Measurements from ENCODE around the gene EPRS1. TPM values are rescaled to one million over a fixed set of nuclear protein-coding genes. Genes with fewer than 3 reads are reported as not detected.

EPRS1 gene
- total and polyA plus RNA-seq, 2 of the 13 experiments (the other 11 are each of a cell fraction or from before 2014, with no cell fraction given), result 86.1 to 124 TPM

DNA sequence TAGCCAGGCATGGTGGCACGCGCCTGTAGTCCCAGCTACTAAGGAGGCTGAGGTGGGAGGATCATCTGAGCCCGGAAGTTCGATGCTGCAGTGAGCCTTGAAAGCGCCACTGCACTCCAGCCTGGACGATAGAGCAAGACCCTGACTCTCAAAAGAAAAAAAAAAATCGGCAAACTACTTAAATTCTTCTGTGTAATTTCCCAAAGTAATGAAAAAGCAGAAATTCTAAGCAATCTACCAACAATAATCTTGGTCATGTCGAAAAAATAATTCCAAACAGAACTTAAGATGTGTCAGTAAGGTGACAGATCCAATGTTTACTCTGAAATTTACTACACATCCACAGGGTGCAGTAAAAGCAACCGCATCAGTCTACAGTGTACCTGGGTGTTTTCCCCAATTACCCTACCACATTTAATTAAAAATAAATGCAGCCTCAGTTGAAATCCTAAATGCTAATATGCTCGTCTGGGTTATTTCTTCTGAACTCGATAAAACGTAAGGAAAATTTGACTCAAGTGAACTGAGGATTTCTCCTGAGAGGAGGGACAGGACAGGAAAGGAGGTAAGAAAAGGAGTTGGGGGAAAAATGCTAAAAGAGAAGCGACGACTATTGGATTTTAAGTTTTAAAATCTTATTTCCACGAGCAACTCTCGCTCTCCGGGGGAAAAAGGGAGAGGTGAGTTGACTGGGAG, 801 bp downstream of the EPRS1 start (continued):
- TF ChIP-seq, protein P1, sequence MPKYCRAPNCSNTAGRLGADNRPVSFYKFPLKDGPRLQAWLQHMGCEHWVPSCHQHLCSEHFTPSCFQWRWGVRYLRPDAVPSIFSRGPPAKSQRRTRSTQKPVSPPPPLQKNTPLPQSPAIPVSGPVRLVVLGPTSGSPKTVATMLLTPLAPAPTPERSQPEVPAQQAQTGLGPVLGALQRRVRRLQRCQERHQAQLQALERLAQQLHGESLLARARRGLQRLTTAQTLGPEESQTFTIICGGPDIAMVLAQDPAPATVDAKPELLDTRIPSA (CRISPR knock-in tag; IDR thresholded peaks at IDR 0.05; ENCODE audit: borderline replicate concordance), result peak; percentile 10; the same call in 1 of the 2 replicates
- 0 out of 2 replicates have a peak, but pooled peaks have one; percentile 19 for TF ChIP-seq ZBTB20 (CRISPR knock-in tag; IDR thresholded peaks at IDR 0.05; ENCODE audit: borderline replicate concordance, low read depth)
- no peak for TF ChIP-seq SIX1 (CRISPR knock-in tag; IDR thresholded peaks at IDR 0.05; ENCODE audit: borderline replicate concordance)
- TF ChIP-seq JUND (CRISPR knock-in tag; IDR thresholded peaks at IDR 0.05), result no peak
- TF ChIP-seq, protein P2, sequence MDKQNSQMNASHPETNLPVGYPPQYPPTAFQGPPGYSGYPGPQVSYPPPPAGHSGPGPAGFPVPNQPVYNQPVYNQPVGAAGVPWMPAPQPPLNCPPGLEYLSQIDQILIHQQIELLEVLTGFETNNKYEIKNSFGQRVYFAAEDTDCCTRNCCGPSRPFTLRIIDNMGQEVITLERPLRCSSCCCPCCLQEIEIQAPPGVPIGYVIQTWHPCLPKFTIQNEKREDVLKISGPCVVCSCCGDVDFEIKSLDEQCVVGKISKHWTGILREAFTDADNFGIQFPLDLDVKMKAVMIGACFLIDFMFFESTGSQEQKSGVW (CRISPR knock-in tag; IDR thresholded peaks at IDR 0.05; ENCODE audit: borderline replicate concordance), result no peak
- TF ChIP-seq, protein P3, sequence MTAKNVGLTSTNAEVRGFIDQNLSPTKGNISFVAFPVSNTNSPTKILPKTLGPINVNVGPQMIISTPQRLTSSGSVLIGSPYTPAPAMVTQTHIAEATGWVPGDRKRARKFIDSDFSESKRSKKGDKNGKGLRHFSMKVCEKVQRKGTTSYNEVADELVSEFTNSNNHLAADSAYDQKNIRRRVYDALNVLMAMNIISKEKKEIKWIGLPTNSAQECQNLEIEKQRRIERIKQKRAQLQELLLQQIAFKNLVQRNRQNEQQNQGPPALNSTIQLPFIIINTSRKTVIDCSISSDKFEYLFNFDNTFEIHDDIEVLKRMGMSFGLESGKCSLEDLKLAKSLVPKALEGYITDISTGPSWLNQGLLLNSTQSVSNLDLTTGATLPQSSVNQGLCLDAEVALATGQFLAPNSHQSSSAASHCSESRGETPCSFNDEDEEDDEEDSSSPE (CRISPR knock-in tag; IDR thresholded peaks at IDR 0.05), result no peak
- TF ChIP-seq KLF15 (CRISPR knock-in tag; IDR thresholded peaks at IDR 0.05; ENCODE audit: borderline replicate concordance), result no peak
- TF ChIP-seq, protein P4, sequence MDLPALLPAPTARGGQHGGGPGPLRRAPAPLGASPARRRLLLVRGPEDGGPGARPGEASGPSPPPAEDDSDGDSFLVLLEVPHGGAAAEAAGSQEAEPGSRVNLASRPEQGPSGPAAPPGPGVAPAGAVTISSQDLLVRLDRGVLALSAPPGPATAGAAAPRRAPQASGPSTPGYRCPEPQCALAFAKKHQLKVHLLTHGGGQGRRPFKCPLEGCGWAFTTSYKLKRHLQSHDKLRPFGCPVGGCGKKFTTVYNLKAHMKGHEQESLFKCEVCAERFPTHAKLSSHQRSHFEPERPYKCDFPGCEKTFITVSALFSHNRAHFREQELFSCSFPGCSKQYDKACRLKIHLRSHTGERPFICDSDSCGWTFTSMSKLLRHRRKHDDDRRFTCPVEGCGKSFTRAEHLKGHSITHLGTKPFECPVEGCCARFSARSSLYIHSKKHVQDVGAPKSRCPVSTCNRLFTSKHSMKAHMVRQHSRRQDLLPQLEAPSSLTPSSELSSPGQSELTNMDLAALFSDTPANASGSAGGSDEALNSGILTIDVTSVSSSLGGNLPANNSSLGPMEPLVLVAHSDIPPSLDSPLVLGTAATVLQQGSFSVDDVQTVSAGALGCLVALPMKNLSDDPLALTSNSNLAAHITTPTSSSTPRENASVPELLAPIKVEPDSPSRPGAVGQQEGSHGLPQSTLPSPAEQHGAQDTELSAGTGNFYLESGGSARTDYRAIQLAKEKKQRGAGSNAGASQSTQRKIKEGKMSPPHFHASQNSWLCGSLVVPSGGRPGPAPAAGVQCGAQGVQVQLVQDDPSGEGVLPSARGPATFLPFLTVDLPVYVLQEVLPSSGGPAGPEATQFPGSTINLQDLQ (CRISPR knock-in tag; IDR thresholded peaks at IDR 0.05), result no peak
- no peak for TF ChIP-seq ZNF263 (CRISPR knock-in tag; IDR thresholded peaks at IDR 0.05)
- TF ChIP-seq ZNF629 (CRISPR knock-in tag; conservative IDR thresholded peaks at IDR 0.05), result no peak
- no peak for TF ChIP-seq ZNF317 (CRISPR knock-in tag; IDR thresholded peaks at IDR 0.05)
- TF ChIP-seq SIN3B (IDR thresholded peaks at IDR 0.05; ENCODE audit: low read length), result no peak
- TF ChIP-seq EEA1 (CRISPR knock-in tag; IDR thresholded peaks at IDR 0.05; ENCODE audit: borderline replicate concordance), result no peak
- no peak for TF ChIP-seq ZNF446 (CRISPR knock-in tag; IDR thresholded peaks at IDR 0.05)
- TF ChIP-seq CBX2 (IDR thresholded peaks at IDR 0.05; ENCODE audit: low read depth, low read length), result no peak
- TF ChIP-seq CBX2 (CRISPR knock-in tag; IDR thresholded peaks at IDR 0.05; ENCODE audit: low read depth), result no peak
- TF ChIP-seq FOXA1 (IDR thresholded peaks at IDR 0.05), result no peak
- TF ChIP-seq FOXA1 (CRISPR knock-in tag; IDR thresholded peaks at IDR 0.05), result 0 out of 2 replicates have a peak, but pooled peaks have one; percentile 32
- TF ChIP-seq, protein P5, sequence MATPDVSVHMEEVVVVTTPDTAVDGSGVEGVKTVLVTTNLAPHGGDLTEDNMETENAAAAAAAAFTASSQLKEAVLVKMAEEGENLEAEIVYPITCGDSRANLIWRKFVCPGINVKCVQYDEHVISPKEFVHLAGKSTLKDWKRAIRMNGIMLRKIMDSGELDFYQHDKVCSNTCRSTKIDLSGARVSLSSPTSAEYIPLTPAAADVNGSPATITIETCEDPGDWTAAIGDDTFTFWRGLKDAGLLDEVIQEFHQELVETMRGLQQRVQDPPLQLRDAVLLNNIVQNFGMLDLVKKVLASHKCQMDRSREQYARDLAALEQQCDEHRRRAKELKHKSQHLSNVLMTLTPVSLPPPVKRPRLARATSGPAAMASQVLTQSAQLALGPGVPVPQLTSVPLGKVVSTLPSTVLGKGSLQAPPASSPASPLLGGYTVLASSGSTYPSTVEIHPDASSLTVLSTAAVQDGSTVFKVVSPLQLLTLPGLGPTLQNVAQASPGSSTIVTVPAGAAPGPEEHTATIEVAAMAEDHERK (CRISPR knock-in tag; IDR thresholded peaks at IDR 0.05; ENCODE audit: low read depth), result no peak
- TF ChIP-seq ZNF20 (CRISPR knock-in tag; IDR thresholded peaks at IDR 0.05), result no peak
- TF ChIP-seq ZNF891 (CRISPR knock-in tag; IDR thresholded peaks at IDR 0.05), result no peak
